Lung (tissue), 12 donors: ENCODE results near the gene MTA1. TPM values are rescaled to one million over a fixed set of nuclear protein-coding genes. Genes with fewer than 3 reads are reported as not detected.

Experiments
- ATAC-seq: fragments of 200-7000 bp; cut with Tn5 transposase; one replicate; pipeline ENCODE4 v1.9.1; 2020; ENCODE audit warnings: moderate number of reproducible peaks; ENCODE audit not compliant: insufficient read depth, low FRiP score
- DNase-seq, 3 donors: peaks; one replicate each; pipeline ENCODE4 v3.0.0-alpha.2; 2013 to 2017
- H3K27ac ChIP-seq, 2 donors: one replicate each; pipeline ENCODE4 v1.5.1; 2013; ENCODE audit warnings: mild to moderate bottlenecking in 2 of 2, moderate library complexity in 2 of 2, control low read depth in 1 of 2, inconsistent platforms in 1 of 2, low read depth in 1 of 2, low read length in 1 of 2
- H3K27me3 ChIP-seq, 3 donors: one replicate each; pipeline ENCODE4 v1.5.1; 2013; ENCODE audit warnings: low read length in 2 of 3; ENCODE audit not compliant: control insufficient read depth in 3 of 3, insufficient read depth in 3 of 3
- H3K36me3 ChIP-seq, 4 donors: one replicate each; pipeline ENCODE4 v1.5.1; 2013; ENCODE audit warnings: low read length in 4 of 4, mild to moderate bottlenecking in 1 of 4, moderate library complexity in 1 of 4; ENCODE audit not compliant: control insufficient read depth in 4 of 4, insufficient read depth in 4 of 4
- H3K4me1 ChIP-seq, 5 donors: one replicate each; pipeline ENCODE4 v1.5.1; 2013; ENCODE audit warnings: low read length in 5 of 5, mild to moderate bottlenecking in 2 of 5, moderate library complexity in 1 of 5; ENCODE audit not compliant: control insufficient read depth in 5 of 5, insufficient read depth in 5 of 5
- H3K4me3 ChIP-seq: one replicate; pipeline ENCODE4 v1.5.1; 2013; ENCODE audit warnings: mild to moderate bottlenecking, control low read depth, moderate library complexity
- H3K9ac ChIP-seq, 2 donors: one replicate each; pipeline ENCODE4 v1.5.1; 2013; ENCODE audit warnings: low read length in 2 of 2, control low read depth in 1 of 2; ENCODE audit not compliant: insufficient read depth in 1 of 2
- H3K9me3 ChIP-seq, 4 donors: one replicate each; pipeline ENCODE4 v1.5.1; 2013; ENCODE audit warnings: low read length in 3 of 4, mild to moderate bottlenecking in 1 of 4, moderate library complexity in 1 of 4; ENCODE audit not compliant: control insufficient read depth in 4 of 4, insufficient read depth in 3 of 4
- WGBS, 2 donors: extraction: QIAGEN DNeasy Blood & Tissue Kit; methylation state at CpG; one replicate each; pipeline ENCODE4 v1.1.7; 2013; 5-methylcytosine and 5-hydroxymethylcytosine counted together
- polyA plus RNA-seq, 2 donors: library from polyadenylated mRNA; stranded (reverse); fragments of 200-250 nt; gene quantifications; one replicate each; pipeline ENCODE4 v1.2.1, GENCODE V29; 2013
- total RNA-seq, 2 donors: library from RNA; depleted of rRNA in 1 of 2; stranded (reverse); fragments of >200 nt in 1 of 2; gene quantifications; one replicate each; pipeline ENCODE4 v1.2.1, GENCODE V29; 2014 to 2021
- TF ChIP-seq, protein P1 (sequence below): IDR thresholded peaks from 2 replicates; pipeline ENCODE4 v1.5.1; 2012; ENCODE audit warnings: mild to moderate bottlenecking; ENCODE audit errors: control extremely low read depth, extremely low read depth
- donor health status: control.
- donor health status: control.
- donor health status: Bipolar disorder and iron deficiency.
- donor health status: healthy.
- donor health status: DM: yes; HTN: yes; CAD: no.

The MTA1 gene
- total and polyA plus RNA-seq, 4 donors: 40.2 to 113 (median 63.6) TPM

DNA sequence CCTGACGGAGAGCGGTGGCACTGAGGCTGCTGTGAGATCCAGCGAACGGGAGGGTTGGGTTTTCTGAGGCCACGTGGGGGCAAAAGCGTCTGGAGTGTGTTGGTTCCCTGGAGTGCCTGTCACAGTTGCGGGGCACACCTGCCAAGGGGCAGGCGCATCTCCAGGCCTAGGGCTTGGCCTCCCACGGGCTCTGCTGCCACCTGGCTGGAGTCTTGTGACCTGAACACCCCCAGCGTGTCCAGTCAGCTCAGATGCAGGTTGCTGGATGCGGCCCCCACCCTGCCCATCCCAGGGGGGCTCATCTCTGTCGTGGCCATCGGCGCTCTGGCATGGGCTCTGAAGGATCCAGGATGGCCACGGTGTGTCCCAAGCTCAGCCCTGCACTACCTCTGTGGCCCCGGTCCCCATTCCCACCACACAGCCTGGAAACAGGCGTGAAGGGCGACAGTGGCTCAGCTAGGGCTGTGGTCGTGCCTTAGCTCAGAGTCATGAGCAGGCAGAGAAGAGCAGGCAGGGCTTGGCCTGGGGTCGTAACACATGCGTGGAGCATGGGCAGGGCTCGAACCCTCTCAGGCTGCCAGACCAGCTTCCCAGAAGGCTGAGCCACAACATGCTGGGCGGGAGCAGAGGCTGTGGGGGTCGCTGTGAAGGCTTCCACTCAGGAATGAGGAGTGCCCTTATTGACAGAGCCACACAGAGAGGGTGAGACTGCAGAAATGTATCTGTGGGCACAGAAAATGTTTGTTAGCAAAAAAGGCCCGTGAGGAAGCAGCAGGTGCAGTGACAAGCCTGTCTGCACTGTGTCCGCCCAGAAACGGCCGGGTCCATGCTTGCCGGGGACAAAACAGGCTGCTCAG is 31.5 kb downstream of the MTA1 start:
- no peak overlapping the region for H3K9ac ChIP-seq
- H3K27me3 ChIP-seq: no peaks in the 10 kb centered on the region
- H3K27ac ChIP-seq: no peak overlapping the region
- TF ChIP-seq, protein P1, sequence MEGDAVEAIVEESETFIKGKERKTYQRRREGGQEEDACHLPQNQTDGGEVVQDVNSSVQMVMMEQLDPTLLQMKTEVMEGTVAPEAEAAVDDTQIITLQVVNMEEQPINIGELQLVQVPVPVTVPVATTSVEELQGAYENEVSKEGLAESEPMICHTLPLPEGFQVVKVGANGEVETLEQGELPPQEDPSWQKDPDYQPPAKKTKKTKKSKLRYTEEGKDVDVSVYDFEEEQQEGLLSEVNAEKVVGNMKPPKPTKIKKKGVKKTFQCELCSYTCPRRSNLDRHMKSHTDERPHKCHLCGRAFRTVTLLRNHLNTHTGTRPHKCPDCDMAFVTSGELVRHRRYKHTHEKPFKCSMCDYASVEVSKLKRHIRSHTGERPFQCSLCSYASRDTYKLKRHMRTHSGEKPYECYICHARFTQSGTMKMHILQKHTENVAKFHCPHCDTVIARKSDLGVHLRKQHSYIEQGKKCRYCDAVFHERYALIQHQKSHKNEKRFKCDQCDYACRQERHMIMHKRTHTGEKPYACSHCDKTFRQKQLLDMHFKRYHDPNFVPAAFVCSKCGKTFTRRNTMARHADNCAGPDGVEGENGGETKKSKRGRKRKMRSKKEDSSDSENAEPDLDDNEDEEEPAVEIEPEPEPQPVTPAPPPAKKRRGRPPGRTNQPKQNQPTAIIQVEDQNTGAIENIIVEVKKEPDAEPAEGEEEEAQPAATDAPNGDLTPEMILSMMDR: no peak
- ATAC-seq (no peak), DNase-seq (no peak)
- no peak overlapping the region for H3K4me3 ChIP-seq
- no peaks in the 10 kb centered on the region for H3K9me3 ChIP-seq
- H3K36me3 ChIP-seq: peaks cover 2 to 35% (median 11%) of the 10 kb centered on the region in 4 donors
- H3K4me1 ChIP-seq: peaks cover 0 to 4% (median 0%) of the 10 kb centered on the region in 5 donors
- WGBS, 2 donors: 92 to 94% methylated on average over 29 of the region's 29 CpGs

DNA sequence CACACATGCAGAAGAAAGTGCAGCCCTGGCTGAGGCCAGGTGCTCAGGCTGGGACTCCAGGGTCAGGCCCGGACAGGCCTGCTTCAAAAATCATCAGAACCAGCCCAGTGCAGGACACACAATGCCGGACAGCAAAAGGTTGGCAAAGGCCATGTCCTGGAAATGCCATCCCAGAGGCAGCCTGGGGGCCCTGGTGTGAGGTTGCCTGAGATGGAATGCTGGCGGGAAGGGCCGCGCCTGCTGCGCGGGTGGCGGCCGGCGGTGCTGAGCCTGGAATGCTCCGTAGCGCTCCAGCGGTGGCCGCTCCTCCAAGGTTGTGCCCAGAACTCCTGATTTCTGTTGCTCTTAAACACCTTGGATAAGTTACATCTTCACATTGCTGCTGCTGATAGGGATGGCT is 33.3 kb downstream of the MTA1 start:
- Histone ChIP-seq H3K4me1 (peaks cover 0 to 4% (median 0%) of the 10 kb centered on the region in 5 donors), H3K9ac (no peak overlapping the region), H3K9me3 (no peaks in the 10 kb centered on the region), H3K36me3 (peaks cover 2 to 45% (median 13%) of the 10 kb centered on the region in 4 donors), H3K27ac (no peak overlapping the region), H3K27me3 (no peaks in the 10 kb centered on the region), H3K4me3 (no peak overlapping the region)
- WGBS, 2 donors: 91 to 93% methylated on average over 14 of the region's 14 CpGs
- DNase-seq (no peak), ATAC-seq (no peak)
- TF ChIP-seq, protein P1: no peak

DNA sequence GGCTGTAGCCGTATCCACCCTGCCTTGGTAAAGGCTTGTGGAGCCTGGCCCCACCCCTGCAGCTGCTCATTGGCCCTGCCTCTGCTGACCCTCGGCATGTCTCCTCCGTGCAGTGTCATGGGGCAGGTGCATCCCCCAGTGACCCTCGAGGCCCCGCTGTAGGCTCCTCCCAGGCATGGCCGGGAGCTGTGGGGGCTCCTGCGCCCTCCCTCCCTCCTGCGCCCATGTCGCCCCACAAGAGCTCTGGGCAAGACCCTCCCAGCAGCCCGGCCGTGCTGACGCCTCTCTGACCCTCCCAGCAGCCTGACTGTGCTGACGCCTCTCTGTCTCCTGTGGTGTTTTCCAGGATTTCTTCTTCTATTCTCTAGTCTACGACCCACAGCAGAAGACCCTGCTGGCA is 34.2 kb downstream of the MTA1 start:
- no peaks in the 10 kb centered on the region for H3K27me3 ChIP-seq
- ATAC-seq (no peak), DNase-seq (no peak)
- TF ChIP-seq, protein P1: no peak
- no peak overlapping the region for H3K4me3 ChIP-seq
- H3K9ac ChIP-seq: no peak overlapping the region
- H3K27ac ChIP-seq: no peak overlapping the region
- 95 to 97% methylated on average over 14 of the region's 14 CpGs for WGBS, 2 donors
- peaks cover 3 to 52% (median 14%) of the 10 kb centered on the region in 4 donors for H3K36me3 ChIP-seq
- H3K4me1 ChIP-seq: peaks cover 0 to 3% (median 0%) of the 10 kb centered on the region in 5 donors
- no peaks in the 10 kb centered on the region for H3K9me3 ChIP-seq
